MM.1S (cell line): Measurements from ENCODE around the gene DACH1.

Source experiments
- DNase-seq: peaks from one replicate; pipeline ENCODE4 v3.0.0-alpha.2; 2015
- H2AFZ ChIP-seq: fragments of 300-600 bp; sonication (generic); 2 replicates; pipeline ENCODE4 v1.6.0; 2016; ENCODE audit warnings: antibody characterized with exemption, low read length
- H3F3A ChIP-seq: fragments of 300-600 bp; sonication (generic); 2 replicates; pipeline ENCODE4 v1.6.1; 2016; ENCODE audit warnings: mild to moderate bottlenecking, antibody characterized with exemption, low read length, moderate library complexity, mixed read lengths; ENCODE audit not compliant: insufficient read depth
- H3K27ac ChIP-seq: fragments of 300-600 bp; sonication (generic); 2 replicates; pipeline ENCODE4 v1.5.1; 2016; ENCODE audit warnings: mild to moderate bottlenecking, low read length
- H3K27me3 ChIP-seq: fragments of 300-600 bp; sonication (generic); replicated peaks from 2 replicates; pipeline ENCODE4 v1.6.0; 2016; ENCODE audit warnings: low read length; ENCODE audit not compliant: insufficient read depth
- H3K36me3 ChIP-seq: fragments of 300-600 bp; sonication (generic); replicated peaks from 2 replicates; pipeline ENCODE4 v1.6.1; 2016; ENCODE audit warnings: mild to moderate bottlenecking, low read length, mixed read lengths; ENCODE audit not compliant: insufficient read depth
- H3K4me1 ChIP-seq: fragments of 300-600 bp; sonication (generic); 2 replicates; pipeline ENCODE4 v1.6.1; 2016; ENCODE audit warnings: low read length, mixed read lengths
- H3K4me2 ChIP-seq: fragments of 300-600 bp; sonication (generic); 2 replicates; pipeline ENCODE4 v1.6.0; 2016; ENCODE audit warnings: low read depth, low read length
- H3K4me3 ChIP-seq: fragments of 300-600 bp; sonication (generic); 2 replicates; pipeline ENCODE4 v1.5.1; 2016; ENCODE audit warnings: low read length, mixed read lengths
- H3K79me2 ChIP-seq: fragments of 300-600 bp; sonication (generic); 2 replicates; pipeline ENCODE4 v1.6.1; 2016; ENCODE audit warnings: mixed run types, low read length, mixed read lengths
- H3K9ac ChIP-seq: fragments of 300-600 bp; sonication (generic); 2 replicates; pipeline ENCODE4 v1.6.1; 2016; ENCODE audit warnings: low read length, mixed read lengths
- H3K9me2 ChIP-seq: fragments of 300-600 bp; sonication (generic); replicated peaks from 2 replicates; pipeline ENCODE4 v1.6.1; 2016; ENCODE audit warnings: mild to moderate bottlenecking, low read length, mixed read lengths; ENCODE audit not compliant: insufficient read depth
- H3K9me3 ChIP-seq: fragments of 300-600 bp; sonication (generic); replicated peaks from 2 replicates; pipeline ENCODE4 v1.6.1; 2016; ENCODE audit warnings: mild to moderate bottlenecking, low read length, mixed read lengths; ENCODE audit not compliant: insufficient read depth
- H4K20me1 ChIP-seq: fragments of 300-600 bp; sonication (generic); 2 replicates; pipeline ENCODE4 v1.6.1; 2016; ENCODE audit warnings: mild to moderate bottlenecking, low read length, moderate library complexity, mixed read lengths; ENCODE audit not compliant: insufficient read depth
- EZH2 ChIP-seq: fragments of 300-600 bp; sonication (generic); optimal IDR thresholded peaks from 2 replicates; pipeline ENCODE3; 2017; ENCODE audit warnings: low read depth, mild to moderate bottlenecking, antibody characterized with exemption, low read length, mixed read lengths
- EZH2phosphoT487 ChIP-seq: fragments of 300-600 bp; sonication (generic); IDR thresholded peaks from 2 replicates; pipeline ENCODE4 v1.6.1; 2018; ENCODE audit warnings: antibody characterized with exemption, low read length
- TF ChIP-seq, protein P1 (sequence below): fragments of 300-600 bp; sonication (generic); IDR thresholded peaks from 2 replicates; pipeline ENCODE4 v1.5.1; 2016; ENCODE audit warnings: antibody characterized with exemption, low read length, mixed read lengths

DACH1 gene

DNA sequence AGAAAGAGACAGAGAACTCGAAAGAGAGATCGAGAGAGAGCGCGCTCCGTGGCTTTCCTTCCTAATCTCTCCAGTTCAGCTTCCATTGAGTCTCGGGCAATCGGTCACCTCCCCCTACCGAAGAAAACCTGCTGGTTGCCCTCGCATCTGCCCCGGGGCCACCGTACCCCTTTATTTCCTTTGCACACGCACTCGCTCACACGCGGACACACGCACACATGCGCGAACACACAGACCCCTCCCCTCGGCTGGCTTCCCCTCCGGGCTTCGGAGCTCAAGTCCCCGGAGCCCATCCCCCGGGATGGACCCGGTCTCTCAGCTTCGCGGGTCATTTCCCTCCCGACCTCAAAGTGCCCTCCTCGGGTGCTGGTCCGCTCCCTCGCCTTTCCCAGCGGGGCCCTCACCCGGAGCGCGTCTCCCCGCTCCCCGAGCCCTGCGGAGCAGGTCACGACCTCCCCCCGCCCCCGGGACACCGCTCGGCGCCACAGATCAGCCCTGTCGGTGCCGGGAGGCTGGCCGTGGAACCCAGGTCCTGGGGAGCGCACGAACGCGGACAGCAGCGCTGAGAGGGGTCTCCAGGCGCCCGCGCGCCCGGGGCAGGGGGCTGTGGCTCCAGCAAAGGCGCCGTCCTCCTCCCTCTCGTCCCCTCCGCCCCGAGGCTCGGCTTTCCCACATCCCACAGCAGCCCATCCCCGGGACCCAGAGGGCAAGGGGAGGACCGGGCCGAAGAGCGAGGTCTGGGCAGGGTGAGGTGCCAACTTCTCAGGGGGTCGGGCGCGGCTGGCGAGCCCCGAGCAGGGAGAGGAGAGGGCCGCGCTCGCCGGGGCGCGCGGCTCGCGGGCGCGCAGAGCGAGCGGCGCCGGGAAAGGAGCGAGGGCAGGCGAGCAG, 1.8 kb downstream of the DACH1 start:
- no peaks in the 10 kb centered on the region for H3K4me1 ChIP-seq
- no peak overlapping the region for H3K4me2 ChIP-seq
- H3K79me2 ChIP-seq = no peaks in the 10 kb centered on the region
- H3F3A ChIP-seq = no peaks in the 10 kb centered on the region
- no peaks in the 10 kb centered on the region for H3K9me2 ChIP-seq
- TF ChIP-seq, protein P1, sequence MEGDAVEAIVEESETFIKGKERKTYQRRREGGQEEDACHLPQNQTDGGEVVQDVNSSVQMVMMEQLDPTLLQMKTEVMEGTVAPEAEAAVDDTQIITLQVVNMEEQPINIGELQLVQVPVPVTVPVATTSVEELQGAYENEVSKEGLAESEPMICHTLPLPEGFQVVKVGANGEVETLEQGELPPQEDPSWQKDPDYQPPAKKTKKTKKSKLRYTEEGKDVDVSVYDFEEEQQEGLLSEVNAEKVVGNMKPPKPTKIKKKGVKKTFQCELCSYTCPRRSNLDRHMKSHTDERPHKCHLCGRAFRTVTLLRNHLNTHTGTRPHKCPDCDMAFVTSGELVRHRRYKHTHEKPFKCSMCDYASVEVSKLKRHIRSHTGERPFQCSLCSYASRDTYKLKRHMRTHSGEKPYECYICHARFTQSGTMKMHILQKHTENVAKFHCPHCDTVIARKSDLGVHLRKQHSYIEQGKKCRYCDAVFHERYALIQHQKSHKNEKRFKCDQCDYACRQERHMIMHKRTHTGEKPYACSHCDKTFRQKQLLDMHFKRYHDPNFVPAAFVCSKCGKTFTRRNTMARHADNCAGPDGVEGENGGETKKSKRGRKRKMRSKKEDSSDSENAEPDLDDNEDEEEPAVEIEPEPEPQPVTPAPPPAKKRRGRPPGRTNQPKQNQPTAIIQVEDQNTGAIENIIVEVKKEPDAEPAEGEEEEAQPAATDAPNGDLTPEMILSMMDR = no peak
- no peak for TF ChIP-seq EZH2
- TF ChIP-seq EZH2phosphoT487 = no peak
- no peak overlapping the region for H3K27ac ChIP-seq
- H2AFZ ChIP-seq = no peak overlapping the region
- no peak overlapping the region for H3K4me3 ChIP-seq
- no peaks in the 10 kb centered on the region for H4K20me1 ChIP-seq
- H3K9me3 ChIP-seq = no peaks in the 10 kb centered on the region
- no peak overlapping the region for H3K9ac ChIP-seq
- H3K27me3 ChIP-seq = no peaks in the 10 kb centered on the region
- no peak for DNase-seq
- H3K36me3 ChIP-seq = no peaks in the 10 kb centered on the region

DNA sequence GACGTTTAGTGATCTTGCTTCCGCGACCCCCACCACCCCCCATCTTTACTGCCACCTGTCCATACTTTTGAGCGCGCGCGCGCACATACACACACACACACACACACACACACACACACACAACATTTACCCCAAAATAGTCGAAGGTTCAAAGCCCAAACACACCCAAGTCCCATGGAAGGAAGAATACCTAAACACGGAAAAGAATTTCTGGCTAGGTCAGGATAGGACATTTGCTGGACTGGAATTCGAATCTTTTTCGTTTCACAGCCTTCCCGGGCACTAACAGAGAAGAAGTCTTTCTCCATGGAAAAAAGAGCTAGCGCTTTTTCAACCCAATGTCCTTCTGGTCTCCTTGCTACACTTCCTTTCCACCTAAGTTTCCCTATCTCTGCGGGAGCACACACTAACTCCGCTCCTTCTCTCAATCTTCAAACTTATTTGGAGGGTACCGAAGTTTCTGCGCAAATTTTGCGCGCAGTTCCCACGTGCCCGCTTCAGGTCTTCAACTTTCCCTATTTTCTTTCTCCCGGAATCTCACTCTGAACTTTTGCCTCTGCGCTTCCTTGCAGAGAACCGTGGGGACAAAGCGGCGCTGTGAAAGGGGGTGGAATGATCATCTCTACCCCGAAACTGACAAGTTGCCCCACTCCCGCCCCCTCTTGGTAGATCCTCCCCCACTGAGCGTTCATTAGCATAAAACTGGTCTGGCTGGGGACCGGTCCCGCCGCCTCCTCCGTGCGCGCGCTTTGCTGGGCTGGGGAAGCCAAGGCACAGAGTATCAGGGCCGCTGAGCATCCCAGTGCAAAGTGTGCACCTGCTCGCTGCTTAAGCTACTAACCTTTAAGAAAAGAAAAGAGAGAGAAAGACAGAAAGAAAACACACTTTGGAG, 2.7 kb downstream of the DACH1 start:
- Histone ChIP-seq H3K9me2 (no peaks in the 10 kb centered on the region), H3K79me2 (no peaks in the 10 kb centered on the region), H3K4me3 (no peak overlapping the region), H4K20me1 (no peaks in the 10 kb centered on the region), H3K9me3 (no peaks in the 10 kb centered on the region), H3K27ac (no peak overlapping the region), H3K9ac (no peak overlapping the region), H3K4me2 (no peak overlapping the region), H3K27me3 (no peaks in the 10 kb centered on the region), H3K4me1 (no peaks in the 10 kb centered on the region), H3K36me3 (no peaks in the 10 kb centered on the region), H3F3A (no peaks in the 10 kb centered on the region), H2AFZ (no peak overlapping the region)
- TF ChIP-seq EZH2phosphoT487 (no peak), EZH2 (no peak)
- TF ChIP-seq, protein P1 = no peak
- DNase-seq = no peak

DNA sequence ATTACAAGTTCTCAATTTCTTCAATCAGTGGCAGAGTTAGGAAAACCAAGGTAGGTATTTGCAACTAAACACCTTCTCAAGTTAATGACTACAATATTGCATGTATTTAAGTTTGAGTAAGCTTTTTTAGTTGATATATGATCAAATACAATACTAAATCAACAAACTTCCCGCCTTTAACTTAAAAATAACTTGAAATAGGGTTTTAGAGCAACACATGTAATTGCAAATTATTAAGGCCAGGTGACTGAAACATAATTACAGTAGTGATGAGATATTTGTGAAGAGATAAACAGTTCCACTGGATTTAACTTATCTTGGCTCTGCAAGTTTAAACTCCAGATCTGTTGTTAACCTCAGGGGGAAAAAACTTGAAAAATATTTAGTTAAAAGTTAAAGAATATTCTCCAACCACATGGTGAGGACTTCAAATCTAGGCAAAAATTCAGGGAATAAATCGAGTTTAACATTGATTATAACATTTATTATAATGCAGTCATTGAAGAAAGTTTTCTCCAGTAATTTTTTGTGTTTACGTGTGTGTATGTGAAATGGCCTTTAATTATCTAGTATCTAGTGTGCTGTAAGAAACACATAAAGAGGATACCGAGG, 3.6 kb downstream of the DACH1 start:
- no peaks in the 10 kb centered on the region for H3K4me1 ChIP-seq
- H3K4me2 ChIP-seq = no peak overlapping the region
- H4K20me1 ChIP-seq = no peaks in the 10 kb centered on the region
- no peaks in the 10 kb centered on the region for H3K36me3 ChIP-seq
- H3K9me3 ChIP-seq = no peaks in the 10 kb centered on the region
- H3K9me2 ChIP-seq = no peaks in the 10 kb centered on the region
- H3K27ac ChIP-seq = no peak overlapping the region
- H3K27me3 ChIP-seq = no peaks in the 10 kb centered on the region
- H3K79me2 ChIP-seq = no peaks in the 10 kb centered on the region
- H3K9ac ChIP-seq = no peak overlapping the region
- no peak for DNase-seq
- H3K4me3 ChIP-seq = no peak overlapping the region
- no peaks in the 10 kb centered on the region for H3F3A ChIP-seq
- TF ChIP-seq EZH2 (no peak), EZH2phosphoT487 (no peak)
- TF ChIP-seq, protein P1 = no peak
- no peak overlapping the region for H2AFZ ChIP-seq
